ENCODE data around the gene CPED1. TPM values are rescaled to one million over a fixed set of nuclear protein-coding genes. Genes with fewer than 3 reads are reported as not detected.

The CPED1 gene
- 0.77 and 1.0 TPM in 2 replicates for total RNA-seq

DNA sequence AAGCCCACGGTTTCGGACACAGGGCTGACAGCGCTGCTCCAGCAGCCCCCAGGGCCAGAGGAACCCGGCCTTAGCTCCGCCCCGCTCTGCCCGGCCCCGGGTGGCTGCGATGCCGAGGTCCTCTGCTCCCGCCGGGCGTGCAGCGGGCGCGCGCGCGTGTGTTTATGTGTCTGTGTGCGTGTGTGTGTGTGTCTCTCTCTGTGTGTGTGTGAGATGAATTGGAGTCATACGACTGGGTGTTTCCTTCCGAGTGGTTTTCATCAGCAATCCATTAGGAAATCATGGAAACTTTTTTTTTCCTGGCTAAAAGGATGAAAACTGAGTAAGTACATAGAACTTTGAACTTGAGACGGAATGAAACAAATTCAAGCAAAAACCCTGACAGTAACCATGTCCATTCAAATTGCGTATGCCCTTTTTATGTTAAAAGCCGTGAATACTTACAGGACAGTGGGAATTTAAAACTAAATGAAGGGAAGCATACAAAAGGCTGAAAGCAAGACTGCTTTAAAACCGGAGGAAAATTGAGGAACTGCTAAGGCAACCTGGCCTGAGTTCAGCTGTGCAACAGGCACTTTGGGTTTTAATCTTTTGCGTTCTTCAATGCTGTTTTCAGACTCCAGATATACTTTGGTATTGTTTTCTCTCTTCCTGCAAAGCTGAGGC, at the start of gene CPED1:
TSS of gene CPED1 (plus strand) at position 121 of the 666 bp plus-strand sequence. CDS start 911 bp downstream, outside the sequence.
- peak; percentile 67 to 74 for DNase-seq (ENCODE audit: low read depth in 2 of 2)

DNA sequence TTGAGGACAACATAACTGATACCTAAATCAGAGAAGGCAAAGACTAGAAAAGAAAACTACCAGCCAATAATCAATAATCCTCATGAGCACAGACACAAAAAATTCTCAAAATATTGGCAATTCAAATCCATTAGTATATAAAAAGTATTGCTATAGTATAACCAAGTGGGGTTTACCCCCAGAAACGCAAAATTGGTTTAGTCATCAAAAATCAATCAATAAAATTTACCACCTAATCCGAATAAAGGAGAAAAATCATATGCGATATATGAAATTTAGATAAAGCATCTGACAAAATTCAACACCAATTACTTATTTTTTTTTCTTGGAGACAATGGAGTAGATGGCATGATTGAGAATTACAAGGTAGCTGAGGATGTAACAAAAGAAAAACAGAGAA, 49.2 kb upstream of the CPED1 start:
- no peak for DNase-seq (ENCODE audit: low read depth in 2 of 2)

DNA sequence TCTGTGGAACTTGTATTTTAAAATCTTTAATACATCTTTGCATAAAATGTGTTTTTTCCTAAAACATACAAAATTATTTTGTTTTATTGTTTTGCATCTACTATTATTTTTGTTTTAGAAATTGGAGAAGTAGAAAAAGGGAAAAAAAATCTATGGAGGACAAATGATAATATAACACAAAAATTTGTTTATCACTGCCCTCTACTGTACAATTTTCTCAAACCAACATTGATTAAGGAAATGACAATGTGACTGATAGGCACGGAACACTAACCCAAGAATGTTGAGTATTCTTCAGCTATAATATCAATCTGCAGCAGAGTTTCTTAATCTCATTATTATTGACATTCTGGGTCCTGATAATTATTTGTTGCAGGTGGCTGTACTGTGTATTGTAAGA, 47.4 kb upstream of the CPED1 start:
- DNase-seq (ENCODE audit: low read depth in 2 of 2), result peak in 1 of 2 donors; percentile 49

DNA sequence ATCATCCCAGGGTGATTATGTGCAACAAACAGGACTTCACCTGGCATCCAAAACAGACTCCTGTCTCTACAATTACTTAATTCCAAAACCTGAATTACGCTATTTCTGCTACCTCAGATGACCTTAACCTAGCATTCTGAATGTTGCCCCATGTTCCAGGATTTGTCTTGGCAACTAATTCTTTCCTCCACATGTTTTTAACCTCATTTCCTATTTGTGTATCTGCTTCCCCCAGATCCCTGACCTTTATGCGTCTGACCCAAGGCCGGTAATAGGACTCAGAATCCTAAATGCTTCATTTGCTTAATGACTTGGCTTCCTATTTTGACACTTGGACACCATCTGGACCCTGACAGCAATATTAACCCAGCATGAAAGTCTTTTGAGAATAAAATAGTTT, 46.7 kb upstream of the CPED1 start:
- peak; percentile 92 to 94 for DNase-seq (ENCODE audit: low read depth in 2 of 2)

DNA sequence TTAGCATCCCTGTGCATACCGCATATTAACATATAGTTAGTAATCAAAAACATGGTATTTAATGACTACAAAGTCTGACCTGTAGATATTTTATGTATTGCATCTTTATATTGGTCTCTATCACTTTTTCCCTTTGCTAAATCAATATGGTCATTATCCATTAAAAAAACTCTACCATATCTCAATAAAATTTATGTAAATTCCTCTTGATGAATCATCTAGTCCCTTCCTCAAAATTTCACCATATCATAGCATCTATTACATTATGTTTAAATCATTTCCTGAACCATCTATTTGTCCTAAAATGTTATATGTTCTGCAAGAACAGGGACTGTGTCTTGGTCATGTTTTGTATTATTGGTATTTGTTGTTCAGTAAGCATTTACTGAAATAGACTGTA, 45.6 kb upstream of the CPED1 start:
- DNase-seq (ENCODE audit: low read depth in 2 of 2), result no peak

DNA sequence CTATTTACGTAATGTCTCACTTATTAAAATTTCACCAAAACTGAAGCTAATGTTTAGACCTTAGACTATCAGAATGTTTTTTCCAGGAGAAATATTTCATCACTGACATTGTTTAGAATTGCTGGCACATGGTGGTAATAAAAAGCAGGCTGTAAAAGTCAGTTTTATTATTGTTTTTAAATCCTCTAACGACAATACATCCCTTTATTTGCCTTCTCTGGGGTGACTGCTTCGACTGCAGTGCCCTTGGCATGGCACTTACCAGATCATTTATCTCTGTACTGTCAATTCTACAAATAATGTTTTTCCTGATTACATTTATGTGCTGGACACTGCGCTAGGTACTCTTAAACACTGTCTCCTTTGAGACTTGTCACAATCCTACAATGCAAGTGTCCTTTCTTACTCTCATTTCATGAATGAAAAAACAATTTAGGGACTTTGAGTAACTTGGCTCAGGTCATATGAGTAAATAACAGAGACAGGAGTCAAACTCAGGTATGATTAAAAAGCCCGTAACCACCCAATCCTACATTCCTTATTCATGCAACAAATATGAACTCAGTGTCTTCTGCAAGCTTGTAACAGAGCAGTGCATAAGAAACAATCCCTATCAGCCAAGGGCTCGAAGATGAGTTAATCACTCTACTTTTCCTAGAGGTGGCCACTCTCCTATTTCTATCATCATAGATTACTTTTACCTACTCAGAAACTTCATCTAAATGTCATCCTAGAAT, 43.5 kb upstream of the CPED1 start:
- DNase-seq (ENCODE audit: low read depth in 2 of 2), result no peak

DNA sequence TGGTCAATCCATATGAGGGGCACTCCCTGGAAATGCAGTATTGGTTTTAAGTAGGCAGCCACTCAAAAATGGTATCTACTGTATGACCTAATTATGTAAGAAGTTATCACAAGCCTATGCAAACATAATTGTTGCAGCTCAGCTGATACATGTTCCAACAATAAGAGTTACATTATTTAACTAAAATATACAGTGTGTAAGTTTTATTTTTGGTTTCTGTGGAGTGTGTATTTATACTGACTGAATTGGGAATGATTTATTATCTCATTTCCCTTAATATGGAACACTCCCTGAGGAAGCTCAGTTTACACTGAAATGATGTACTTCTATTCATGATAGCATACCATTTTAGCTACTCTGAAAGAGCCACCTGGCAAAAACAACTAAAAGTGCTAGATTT, 40.5 kb upstream of the CPED1 start:
- DNase-seq (ENCODE audit: low read depth in 2 of 2), result no peak

DNA sequence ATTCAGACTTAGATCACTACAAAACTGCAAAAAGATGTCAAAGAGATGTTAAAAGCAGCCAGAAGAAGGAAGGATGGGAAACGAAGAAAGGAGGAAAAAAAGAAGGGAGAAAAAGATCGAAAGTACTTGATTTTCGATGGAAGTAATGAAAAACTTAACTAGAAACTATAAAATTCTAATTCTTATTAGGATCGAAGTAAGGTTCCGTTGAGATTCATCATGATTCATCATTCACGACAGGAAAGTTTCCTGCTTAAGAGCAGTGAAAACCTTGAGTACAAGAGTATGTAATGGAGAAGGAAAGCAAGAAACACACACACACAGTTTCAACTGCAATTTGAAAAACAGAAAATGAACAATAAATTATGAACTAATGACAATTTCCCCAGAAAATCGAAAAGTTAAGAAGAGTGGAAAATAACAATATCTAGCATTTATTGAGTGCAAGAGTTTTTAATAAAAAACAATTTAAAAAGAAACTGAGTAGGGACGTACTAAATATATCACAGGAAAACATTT, 39.1 kb upstream of the CPED1 start:
- DNase-seq (ENCODE audit: low read depth in 2 of 2), result no peak

DNA sequence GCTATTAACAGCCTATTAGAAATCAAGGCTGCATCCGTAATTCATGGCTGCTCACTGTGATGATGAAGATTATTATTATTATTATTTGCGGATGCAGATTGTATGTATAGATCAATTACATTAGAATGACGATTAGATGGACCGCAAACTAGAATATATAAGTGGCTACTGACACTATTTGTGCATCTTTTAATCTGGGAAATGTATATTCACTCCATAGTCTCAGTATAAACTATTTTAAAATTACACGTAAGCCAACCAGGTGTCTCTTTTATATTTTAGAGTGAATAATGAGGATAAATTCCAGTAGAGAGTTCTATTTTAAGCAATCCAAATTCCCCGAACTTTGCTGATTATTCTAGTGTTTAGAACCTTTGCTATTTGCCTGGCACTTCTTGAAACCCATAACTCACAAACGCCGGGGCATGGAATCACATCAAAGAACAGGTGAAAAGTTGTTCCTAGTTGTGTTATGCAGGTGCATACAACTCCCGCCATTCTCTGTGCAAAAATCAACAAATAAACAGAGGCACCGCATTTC, 38.4 kb upstream of the CPED1 start:
- DNase-seq (ENCODE audit: low read depth in 2 of 2), result no peak

DNA sequence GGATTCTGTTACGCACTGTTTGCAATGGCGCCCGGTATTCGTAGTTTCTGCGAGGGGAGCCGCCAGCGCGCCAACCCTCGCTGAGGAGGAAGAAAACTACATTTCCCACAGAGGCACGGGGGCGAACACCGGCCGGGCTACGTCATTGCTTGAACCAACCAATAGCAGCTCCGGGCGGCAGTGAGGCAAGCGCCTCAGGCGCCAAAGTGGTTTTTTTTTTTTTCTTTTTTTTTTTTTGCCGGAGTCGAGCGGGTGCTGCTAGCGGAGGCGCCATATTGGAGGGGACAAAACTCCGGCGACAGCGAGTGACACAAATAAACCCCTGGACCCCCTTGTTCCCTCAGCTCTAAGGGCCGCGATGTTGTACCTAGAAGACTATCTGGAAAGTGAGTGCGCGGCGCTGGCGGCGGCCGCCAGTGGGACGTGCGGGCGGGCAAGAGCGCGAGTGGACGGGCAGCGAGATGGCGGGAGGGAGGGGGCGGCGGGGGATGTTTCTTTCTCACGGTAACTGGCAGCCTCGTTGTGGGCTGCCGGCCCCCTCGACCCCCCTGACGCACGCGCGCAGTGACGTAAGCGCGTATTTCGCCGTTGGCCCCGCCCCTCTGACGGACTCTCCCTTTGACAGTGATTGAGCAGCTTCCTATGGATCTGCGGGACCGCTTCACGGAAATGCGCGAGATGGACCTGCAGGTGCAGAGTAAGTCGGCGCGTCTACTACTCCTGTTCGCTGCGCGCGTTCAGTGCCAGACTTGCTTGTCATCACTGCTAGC, 37.8 kb upstream of the CPED1 start, which contains the start of gene ING3:
TSS of gene ING3 (plus strand) at position 239 of the 770 bp plus-strand sequence. CDS start at position 359, 120 bp downstream.
- DNase-seq (ENCODE audit: low read depth in 2 of 2), result peak; percentile 95 to 98

DNA sequence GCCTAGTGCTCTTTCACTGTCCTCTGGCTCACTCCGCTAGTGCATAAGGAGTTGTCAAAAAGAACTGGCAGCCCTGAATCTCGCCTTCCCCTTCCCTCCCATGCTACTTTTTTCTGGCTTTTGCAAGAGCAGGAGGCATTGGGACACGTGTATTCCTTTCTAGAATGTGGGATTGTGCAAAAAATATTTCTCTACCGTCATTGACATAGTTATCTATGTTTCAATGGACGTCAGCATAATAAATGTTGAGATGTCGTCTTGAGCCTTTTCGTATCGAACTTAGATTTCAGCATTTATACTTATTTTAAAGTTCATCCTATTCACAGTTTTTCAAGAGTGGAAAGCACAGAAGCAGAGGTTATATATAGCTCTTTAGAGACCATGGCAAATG, 37.2 kb upstream of the CPED1 start:
- no peak for DNase-seq (ENCODE audit: low read depth in 2 of 2)

DNA sequence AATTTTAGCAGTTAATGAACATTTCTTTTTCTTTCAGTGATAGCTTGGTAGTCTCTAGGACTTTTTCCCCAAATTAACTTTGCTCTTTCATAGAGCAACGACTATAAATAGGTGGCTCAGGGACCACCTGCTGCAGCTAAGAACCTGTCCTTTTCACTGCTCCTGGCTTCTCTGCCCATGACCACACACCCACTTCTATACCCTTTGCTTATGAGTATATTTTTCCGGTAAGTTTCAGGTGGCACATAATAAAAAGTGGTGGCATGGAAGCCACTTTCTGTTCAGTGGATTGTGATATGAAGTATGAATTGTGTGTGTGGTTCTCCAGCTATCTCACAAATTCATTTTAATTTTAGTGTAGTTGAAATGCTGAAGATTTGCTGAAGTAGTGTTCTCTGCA, 36.7 kb upstream of the CPED1 start:
- no peak for DNase-seq (ENCODE audit: low read depth in 2 of 2)

DNA sequence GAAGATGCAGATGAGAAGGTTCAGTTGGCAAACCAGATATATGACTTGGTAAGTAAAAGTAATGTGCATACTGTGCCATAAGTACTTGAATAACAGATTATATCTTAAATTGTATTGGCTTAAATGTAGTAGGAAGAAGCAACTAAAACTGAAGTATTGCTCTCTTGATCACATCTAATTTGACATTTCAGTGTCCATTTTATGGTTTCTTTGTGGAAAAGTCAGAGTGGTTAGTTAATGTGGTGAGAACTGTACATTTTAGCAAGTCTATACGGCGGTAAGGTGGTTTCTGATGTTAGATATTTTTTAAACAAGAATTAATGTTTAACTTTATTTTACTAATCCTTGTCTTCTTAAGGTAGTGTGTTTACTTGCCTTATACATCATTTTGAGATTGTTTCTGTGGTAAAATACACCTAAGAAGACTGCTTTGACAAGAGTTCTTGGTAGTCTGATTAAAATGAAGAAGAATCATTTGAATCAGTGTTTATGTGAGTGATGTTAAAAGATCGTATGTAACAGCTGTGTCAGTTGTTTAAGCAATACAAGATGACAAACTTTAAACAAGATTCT, 32.8 kb upstream of the CPED1 start:
- no peak for DNase-seq (ENCODE audit: low read depth in 2 of 2)

DNA sequence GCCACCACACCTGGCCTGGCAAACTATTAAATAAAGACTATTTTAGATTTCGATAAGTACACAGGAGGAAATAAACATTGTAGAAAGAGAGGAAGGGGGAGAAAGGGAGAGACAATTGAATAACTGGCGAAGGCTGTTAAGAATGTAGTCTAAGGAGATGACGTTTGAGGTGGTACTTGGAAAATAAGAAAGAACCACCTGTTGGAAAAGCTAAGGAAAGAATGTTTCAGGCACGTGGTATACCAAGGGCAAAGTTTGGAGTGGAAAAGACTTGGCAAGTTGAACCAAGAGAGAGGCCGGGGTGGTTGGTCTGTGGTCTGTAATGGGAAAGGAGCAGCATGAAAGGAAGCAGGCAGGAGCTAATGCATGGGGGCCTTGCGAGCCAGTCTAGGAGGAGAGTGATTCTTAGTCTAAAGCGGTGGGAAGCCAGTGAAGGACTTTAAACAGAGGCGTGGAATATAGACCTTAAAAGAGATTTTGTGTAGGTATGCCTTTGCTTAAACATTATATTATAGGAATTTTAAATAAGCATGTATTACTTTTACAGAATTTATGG, 28.5 kb upstream of the CPED1 start:
- no peak for DNase-seq (ENCODE audit: low read depth in 2 of 2)

DNA sequence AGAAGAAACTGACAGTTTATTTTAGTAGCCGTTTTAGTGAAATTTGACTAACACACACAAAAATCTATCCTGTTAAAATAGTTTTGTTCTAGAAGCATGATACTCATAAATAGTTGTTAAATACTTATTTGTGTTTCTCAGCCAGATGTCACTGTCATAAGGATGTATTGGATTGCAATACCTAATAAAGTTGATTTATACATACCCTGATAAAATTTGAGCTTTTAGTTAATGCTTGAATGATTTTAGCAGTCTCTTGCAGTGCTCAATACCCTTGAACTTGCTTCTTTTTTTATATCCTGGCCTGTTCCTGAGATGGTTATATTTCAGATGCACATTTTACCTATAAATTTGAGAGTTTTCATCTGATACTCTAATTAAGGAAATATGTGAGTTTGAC, 27.8 kb upstream of the CPED1 start:
- no peak for DNase-seq (ENCODE audit: low read depth in 2 of 2)

DNA sequence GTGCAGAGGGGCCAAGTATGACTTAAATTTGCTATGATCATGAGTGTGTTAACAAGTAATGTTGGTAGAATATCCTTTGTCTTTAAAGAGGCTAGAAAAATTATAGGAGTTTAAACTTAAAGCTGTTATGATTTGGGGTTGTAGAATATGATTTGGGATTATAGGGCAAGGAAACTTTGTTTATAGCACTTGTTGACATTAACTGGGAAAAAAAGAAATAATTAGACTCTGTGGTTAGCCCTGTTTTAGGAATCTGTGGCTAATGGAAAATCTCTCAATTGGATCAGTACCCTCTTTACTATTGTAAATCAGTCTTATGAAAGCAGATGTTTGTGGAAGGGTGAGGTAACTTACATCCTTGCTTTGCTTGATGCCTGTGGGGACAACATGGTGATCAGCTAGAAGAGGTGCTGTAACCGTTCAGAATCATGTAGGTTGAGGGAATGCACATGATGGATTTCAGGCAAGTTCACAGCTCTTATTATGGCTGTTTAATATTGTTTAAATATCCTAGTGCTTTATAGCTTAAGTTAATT, 26.8 kb upstream of the CPED1 start:
- no peak for DNase-seq (ENCODE audit: low read depth in 2 of 2)

DNA sequence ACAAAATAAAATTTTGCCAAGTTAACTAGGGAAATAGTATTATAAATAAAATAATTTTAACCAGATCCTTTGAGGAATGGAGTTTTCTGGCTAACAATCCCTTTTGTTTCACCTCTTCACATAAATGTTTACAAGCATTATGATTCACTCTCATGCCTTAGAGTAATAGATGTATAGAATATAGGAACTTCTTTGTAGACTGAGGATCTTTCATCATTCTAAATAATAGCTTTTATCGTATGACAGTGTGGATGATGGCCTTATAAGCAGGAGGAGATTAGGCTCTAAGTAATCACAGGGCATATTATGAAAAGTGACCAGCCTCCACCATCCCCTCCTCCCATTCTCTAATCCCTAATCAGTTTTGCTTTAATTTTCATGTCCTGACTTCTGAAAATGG, 24.4 kb upstream of the CPED1 start:
- DNase-seq (ENCODE audit: low read depth in 2 of 2), result no peak

DNA sequence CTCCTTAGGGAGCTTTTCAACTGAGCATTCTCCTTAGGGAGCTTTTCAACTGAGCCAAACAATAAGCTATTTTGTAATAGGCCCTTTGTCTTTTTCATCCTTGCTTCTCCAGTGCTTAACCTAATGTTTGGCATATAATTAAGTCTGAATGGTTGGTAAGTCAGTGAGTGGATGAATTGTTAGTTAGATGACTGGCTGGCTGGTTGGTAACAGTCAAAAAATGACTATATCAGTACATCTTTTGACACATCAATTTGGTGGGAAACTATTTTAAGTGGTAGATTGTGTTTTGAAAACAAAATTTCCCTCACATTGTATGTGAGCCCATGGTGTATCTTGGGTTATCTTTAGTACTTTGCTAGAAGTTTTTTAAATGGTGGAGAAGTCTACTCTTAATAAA, 21.6 kb upstream of the CPED1 start:
- no peak for DNase-seq (ENCODE audit: low read depth in 2 of 2)

DNA sequence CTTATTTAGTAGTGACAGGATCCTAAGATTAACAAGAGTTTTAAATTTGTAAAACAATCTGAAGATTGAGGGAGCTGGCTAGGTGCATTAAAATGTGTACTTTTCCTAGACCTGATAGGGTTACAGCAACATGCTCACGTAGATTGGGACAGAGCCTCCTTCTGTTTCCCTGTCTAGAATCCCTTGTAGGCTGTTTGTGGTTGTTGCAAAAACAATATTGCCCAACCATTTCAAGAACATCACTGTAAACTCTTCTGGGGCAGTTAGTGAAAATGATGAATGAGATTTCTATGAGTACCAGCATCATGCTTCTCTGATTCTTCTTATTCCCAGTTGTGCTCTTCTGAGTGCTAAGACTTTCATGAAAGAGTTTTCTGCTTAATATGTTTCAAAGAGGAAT, 14.7 kb upstream of the CPED1 start:
- no peak for DNase-seq (ENCODE audit: low read depth in 2 of 2)

DNA sequence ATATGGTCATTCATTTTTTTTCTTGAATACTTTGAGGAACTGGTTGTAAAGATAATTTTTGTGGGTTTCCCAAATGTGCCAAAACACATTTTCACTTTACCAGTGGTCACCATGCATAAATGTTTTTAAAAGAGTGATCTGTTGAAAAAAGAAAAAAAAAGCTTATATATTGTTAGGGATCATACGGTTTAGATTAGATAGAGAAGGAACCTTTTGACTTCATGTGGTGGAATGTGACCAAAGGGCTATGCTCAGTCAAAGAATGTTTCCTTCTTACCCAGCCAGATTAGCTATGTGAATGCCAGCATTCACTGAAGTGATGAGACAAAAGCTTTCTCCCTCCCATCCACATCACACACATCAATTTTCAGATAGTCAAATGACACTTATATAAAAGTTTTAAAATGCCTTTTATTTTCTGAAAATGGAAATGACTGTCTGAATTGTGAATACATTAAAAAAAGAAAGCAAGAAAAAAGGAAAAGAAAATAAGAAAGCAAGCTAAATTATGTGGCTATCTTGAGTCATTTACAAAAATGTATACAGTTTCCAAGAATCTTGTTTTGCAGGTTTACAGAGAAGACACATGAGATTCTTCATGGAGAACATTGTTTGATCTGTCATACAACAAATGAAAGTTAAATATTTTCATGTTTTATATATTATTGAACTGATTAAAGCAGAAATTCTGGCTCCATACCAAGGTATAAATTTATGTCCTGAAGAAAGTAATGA, 8.6 kb upstream of the CPED1 start:
- no peak for DNase-seq (ENCODE audit: low read depth in 2 of 2)
